Activated CD8-positive, alpha-beta memory T cell treated with anti-CD3 and anti-CD28 coated beads for 36 hours (primary cell): Measurements from ENCODE around the gene NLRX1. TPM values are rescaled to one million over a fixed set of nuclear protein-coding genes. Genes with fewer than 3 reads are reported as not detected.
"Not testable (repeated sequence)": the region's sequence is repeated elsewhere in the genome, so short reads cannot be mapped to it uniquely, and the experiment has no call there.

ENCODE experiments used
- CTCF ChIA-PET: fragments of 350-600 bp; sonication (Branson Sonifier 250); formaldehyde crosslinking; loops from one replicate; lab custom pipeline; 2021; ENCODE audit warnings: antibody characterized with exemption; lab: Charles Lee
- POLR2A ChIA-PET: fragments of 350-600 bp; sonication (Branson Sonifier 250); formaldehyde crosslinking; loops from one replicate; lab custom pipeline; 2021; ENCODE audit warnings: antibody characterized with exemption; lab: Charles Lee
- total RNA-seq, 2 experiments: library from RNA; stranded (reverse); gene quantifications; one replicate each; pipeline ENCODE4 v1.2.3, GENCODE V29; 2021

The NLRX1 gene
- total RNA-seq, 2 experiments from 2014 or later, result 18.2 TPM

DNA sequence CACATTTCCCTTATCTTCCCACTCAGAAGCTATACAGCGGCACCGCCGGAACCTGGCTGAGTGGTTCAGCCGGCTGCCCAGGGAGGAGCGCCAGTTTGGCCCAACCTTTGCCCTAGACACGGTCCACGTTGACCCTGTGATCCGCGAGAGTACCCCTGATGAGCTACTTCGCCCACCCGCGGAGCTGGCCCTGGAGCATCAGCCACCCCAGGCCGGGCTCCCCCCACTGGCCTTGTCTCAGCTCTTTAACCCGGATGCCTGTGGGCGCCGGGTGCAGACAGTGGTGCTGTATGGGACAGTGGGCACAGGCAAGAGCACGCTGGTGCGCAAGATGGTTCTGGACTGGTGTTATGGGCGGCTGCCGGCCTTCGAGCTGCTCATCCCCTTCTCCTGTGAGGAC, 4.9 kb downstream of the NLRX1 start:
- CTCF ChIA-PET, result no interaction called here
- POLR2A ChIA-PET, result no interaction called here

DNA sequence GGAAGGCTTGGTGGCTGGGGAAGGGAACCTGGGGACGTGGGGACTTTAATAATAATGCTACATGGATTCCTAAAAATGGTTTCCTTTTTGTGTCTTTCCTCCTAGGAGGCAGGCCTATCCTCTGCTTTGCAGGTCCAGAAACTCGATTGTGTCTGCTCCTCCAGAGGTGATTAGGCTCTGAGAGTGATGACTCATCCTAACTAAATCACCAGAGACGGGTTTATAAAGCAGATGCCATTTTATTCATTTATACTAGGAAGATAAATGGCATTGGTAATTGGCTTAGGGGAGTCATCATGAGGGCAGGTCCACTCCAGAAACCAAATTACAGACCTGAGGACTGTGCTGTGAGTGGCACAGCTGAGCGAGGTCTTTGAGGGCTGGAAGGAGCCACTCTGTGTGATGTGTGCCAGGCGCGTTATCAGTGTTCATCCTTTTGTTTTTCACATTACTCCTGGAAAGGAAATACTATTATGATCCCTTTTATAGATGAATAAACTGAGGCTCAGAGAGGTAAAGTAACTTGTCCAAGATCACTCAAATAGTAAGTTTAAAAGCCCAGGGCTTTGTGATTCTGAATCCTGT, 7.1 kb downstream of the NLRX1 start:
- ChIA-PET POLR2A (no interaction called here), CTCF (no interaction called here)

DNA sequence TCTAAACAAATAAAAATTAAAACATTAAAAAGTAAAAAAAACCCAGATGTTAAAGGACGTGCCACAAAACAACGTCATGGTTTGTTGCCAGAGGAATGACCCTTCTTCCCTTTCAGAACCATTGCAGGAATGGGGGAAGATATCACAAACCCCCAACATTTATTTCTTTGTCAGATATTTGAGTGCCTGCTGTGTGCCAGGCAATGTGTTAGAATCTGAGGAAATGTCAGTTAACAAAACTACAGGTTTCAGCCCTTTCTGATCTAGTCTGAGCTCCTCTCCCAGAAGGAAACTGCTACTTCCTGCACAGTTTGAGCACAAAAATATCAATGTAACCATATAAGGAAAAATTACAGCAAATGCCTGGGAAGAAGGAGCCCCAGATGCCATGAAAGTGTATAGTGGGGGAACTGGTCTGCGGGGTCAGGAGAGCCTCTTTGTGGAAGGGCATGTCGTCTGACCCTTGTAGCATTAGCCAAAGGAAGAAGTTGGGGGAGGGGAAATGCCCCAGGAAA, 9.7 kb downstream of the NLRX1 start:
- CTCF ChIA-PET, result interaction anchor here (0.6 to 2.6 kb wide), 4 partner anchors 10 to 675 kb away, joined by 3 to 10 read pairs (median 4); no protein-coding TSS in a partner anchor
- POLR2A ChIA-PET, result interaction anchor here (2.1 kb wide), 1 partner anchor 9 kb away, joined by 4 read pairs; the partner anchor contains the start of gene NLRX1

DNA sequence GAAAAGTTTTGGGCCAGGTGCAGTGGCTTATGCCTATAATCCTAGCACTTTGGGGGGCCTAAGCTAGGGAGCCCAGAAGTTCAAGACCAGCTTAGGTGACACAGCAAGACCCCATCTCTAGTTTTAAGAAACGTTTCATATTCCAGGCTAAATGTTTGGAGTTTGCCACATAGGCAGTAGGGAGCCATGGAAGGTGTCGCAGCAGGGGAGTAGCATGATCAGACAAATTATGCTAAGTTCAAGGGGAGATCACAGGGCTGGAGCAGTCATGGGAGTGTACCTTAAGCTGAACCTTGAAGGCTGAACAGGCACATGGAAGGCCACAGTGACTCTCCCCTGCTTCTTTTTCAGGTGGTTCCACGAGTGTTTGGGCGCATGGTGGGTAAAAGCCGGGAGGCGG, 10.8 kb downstream of the NLRX1 start:
- POLR2A ChIA-PET, result interaction anchor here (2.1 kb wide), 1 partner anchor 10 kb away, joined by 4 read pairs; the partner anchor contains the start of gene NLRX1
- CTCF ChIA-PET, result interaction anchor here (1.5 to 2.6 kb wide), 2 partner anchors 11 to 17 kb away, joined by 4 to 10 read pairs; partner anchors contain the start of gene NLRX1

DNA sequence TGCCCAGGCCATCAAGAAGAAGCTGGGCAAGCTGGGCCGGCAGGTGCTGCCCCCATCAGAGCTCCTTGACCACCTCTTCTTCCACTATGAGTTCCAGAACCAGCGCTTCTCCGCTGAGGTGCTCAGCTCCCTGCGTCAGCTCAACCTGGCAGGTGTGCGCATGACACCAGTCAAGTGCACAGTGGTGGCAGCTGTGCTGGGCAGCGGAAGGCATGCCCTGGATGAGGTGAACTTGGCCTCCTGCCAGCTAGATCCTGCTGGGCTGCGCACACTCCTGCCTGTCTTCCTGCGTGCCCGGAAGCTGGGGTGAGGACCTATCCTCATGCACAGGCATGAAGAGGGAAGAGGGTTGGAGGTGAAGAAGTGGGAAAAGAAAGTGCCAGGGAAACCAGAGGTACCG, 11.5 kb downstream of the NLRX1 start:
- ChIA-PET POLR2A (no interaction called here), CTCF (interaction anchor here (1.5 to 2.6 kb wide), 2 partner anchors 11 to 17 kb away, joined by 4 to 10 read pairs; partner anchors contain the start of gene NLRX1)

DNA sequence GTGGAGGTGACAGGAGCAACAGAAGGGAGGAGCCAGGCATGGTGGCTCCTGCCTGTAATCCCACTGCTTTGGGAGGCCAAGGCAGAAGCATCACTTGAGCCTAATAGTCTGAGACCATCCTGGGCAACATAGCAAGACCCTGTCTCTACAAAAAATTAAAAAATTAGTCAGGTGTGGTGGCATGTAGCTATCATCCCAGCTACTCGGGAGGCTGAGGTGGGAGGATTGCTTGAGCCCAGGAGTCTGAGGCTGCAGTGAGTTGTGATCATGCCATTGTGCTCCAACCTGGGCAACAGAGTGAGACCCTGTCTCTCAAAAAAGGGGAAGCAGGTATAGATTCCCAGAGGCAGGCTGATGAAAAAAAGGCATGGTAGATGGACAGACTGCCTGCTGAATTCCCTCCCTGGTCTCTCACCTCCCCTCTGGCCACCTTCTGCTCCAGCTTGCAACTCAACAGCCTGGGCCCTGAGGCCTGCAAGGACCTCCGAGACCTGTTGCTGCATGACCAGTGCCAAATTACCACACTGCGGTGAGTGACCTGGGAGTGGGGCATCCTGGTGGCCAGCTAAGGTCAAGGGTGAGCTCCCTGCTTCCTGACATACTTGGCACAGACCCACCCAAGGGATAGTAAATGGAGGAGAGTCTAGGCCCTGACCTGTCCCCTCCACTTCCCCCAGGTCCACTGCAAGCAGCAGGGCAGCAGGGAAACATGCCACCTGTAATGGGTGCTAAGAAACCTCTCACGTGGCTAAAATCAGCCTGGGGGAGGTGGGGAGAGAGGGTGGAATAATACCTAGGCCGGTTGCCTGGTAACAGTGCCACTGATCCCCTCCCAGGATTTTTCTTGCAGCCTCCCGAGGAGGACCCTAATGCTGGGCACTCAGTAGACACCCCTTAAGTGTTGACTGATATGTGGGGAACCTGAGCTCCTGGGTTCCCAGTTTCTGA, 12.5 kb downstream of the NLRX1 start:
- ChIA-PET POLR2A (no interaction called here), CTCF (interaction anchor here (1.5 to 3.4 kb wide), 2 partner anchors 12 to 15 kb away, joined by 4 to 16 read pairs; partner anchors contain the start of gene NLRX1)

DNA sequence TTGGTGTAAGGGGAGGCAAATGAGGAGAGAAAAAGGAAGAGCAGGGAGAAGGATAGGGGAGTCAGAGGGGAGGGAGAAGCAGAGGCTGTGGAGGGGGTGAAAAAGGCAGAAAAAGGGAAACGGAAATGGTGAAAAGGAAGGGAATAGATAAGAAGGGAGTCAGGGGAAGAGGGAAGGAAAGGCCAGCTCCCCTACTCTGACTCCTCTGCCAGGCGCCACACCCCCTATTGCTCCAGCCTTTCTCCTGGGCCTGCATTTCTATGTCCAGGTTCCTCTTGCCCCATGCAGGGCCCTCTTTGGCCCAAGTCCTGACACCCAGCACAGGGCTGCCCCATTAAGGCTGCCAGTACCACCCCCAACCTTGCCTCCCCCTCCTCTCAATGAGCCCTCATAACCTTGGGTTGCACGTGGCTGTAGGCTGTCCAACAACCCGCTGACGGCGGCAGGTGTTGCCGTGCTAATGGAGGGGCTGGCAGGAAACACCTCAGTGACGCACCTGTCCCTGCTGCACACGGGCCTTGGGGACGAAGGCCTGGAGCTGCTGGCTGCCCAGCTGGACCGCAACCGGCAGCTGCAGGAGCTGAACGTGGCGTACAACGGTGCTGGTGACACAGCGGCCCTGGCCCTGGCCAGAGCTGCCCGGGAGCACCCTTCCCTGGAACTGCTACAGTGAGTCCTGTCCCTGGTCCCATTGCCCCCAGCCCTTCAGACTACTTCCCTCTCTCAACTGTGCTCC, 13.3 kb downstream of the NLRX1 start:
- POLR2A ChIA-PET, result interaction anchor here (0.7 kb wide), 1 partner anchor 1275 kb away, joined by 4 read pairs; no protein-coding TSS in a partner anchor
- CTCF ChIA-PET, result interaction anchor here (3.4 kb wide), 1 partner anchor 15 kb away, joined by 16 read pairs; no protein-coding TSS in a partner anchor

DNA sequence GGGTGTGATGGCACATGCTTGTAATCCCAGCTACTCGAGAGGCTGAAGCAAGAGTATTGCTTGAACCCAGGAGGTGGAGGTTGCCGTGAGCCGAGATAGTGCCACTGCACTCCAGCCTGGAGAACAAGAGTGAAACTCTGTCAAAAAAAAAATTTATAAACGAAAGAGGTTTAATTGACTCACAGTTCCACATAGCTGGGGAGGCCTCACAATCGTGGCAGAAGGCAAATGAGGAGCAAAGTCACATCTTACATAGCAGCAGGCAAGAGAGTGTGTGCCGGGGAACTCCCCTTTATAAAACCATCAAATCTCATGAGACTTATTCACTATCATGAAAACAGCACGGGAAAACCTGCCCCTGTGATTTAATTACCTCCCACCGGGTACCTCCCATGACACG, 15.9 kb downstream of the NLRX1 start:
- POLR2A ChIA-PET, result not testable (repeated sequence)
- CTCF ChIA-PET, result interaction anchor here (0.7 to 1.6 kb wide), 2 partner anchors 12 to 15 kb away, joined by 3 to 4 read pairs; no protein-coding TSS in a partner anchor

DNA sequence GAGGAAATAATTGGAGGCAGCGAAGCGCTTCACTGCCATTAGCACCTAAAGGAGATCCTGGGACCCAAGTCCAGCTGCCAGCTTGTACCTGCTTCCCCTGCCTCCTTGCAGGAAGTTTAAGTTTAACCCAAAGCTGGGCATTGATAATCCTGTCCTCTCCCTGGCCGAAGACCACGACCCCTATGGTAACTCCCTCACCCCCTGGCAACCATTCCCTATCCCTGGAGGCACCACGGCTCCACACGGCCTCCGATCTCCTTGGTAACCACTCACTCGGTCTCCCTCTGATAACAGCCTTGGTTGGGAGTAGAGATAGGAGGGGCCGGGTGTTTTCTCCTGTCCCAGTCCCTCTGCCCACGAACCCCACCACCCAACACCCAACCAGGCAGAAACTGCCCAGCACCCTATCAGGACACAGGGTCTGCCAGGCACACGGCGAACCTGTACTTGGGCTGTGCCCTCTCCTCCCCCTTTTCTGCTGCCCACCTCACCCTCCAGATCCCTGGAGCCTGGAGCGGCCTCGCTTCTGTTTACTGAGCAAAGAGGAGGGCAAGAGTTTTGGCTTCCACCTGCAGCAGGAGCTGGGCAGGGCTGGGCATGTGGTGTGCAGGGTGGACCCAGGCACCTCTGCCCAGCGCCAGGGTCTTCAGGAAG, 17.6 kb downstream of the NLRX1 start:
- CTCF ChIA-PET, result no interaction called here
- POLR2A ChIA-PET, result no interaction called here

DNA sequence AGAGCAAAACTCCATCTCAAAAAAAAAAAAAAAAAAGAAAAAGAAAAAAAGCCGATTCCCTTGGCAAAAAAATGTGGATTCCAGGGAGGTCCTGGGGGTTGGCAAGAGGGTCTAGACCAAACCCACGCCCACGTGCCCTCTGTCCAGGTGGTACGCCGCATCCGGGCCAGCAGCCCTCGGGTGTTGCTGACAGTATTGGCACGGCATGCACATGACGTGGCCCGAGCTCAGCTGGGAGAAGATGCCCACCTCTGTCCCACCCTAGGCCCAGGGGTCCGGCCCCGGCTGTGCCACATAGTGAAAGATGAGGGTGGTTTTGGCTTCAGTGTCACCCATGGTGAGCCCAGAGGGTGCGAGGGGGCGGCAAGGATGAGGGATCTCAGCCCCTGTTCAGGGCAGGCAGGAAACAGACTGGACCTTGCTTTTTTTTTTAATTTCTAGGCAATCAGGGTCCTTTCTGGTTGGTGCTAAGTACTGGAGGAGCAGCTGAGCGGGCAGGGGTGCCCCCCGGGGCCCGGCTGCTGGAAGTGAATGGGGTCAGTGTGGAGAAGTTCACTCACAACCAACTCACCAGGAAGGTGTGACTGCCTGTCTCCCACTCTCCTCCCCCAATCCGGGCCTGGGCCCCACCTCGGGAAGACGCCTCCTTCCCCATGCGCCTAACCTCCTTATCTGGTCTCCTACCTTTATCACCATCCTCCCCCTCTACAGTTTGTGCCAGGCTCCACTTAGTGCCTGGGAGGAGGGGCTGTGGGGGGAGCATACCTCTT, 18.8 kb downstream of the NLRX1 start:
- POLR2A ChIA-PET, result no interaction called here
- CTCF ChIA-PET, result interaction anchor here (0.6 kb wide), 1 partner anchor 169 kb away, joined by 3 read pairs; no protein-coding TSS in a partner anchor

DNA sequence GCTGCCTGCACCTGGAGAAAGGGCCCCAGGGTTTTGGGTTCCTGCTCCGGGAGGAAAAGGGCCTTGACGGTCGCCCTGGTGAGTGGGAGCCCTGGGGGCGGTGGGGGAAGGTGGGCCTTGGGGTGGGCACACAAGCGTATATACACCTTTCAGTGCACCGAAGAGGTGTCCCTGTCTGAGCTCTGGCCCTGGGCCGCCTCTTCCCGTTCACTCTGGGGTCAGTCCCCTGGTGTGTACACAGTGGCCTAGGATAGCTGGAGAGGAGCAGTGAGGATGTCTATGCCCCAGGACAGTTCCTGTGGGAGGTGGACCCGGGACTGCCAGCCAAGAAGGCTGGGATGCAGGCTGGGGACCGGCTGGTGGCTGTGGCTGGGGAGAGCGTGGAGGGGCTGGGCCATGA, 19.5 kb downstream of the NLRX1 start:
- ChIA-PET POLR2A (no interaction called here), CTCF (interaction anchor here (0.6 kb wide), 1 partner anchor 10 kb away, joined by 3 read pairs; no protein-coding TSS in a partner anchor)

DNA sequence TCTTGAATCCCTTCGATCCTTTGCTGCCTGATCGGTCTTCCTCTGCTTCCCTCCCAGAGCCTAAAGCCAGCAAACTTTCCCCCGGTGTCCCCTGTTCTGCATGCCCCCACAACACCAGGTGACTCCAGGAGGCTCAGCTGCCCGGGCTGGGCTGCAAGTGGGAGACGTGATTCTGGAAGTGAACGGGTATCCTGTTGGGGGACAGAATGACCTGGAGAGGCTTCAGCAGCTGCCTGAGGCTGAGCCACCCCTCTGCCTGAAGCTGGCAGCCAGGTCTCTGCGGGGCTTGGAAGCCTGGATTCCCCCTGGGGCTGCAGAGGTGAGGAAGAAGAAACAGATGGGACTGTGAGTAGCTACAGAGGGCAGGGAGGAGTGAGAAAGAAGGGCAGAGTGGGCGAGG, 20.4 kb downstream of the NLRX1 start:
- CTCF ChIA-PET, result no interaction called here
- POLR2A ChIA-PET, result no interaction called here

DNA sequence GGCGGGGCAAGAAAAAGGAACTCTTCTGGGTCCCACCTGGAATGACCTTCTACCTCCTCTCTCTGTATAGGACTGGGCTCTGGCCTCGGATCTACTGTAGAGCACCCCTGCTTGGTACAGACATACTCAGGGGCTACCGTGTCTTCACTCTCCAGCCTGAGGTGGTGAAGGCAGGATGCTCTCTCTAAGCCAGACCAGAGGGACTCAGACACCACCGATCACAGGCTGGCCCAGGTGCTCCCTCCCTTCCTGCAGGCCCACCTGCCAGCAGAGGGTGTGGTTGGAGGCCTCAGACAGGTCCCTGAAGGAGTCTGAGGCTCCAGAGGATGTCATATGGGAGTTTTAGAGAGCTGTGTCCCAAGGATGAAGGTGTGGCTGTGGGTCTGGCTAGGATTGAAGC, 20.9 kb downstream of the NLRX1 start:
- ChIA-PET POLR2A (no interaction called here), CTCF (interaction anchor here (1.8 kb wide), 1 partner anchor 17 kb away, joined by 5 read pairs; the partner anchor contains the start of gene CBL)

DNA sequence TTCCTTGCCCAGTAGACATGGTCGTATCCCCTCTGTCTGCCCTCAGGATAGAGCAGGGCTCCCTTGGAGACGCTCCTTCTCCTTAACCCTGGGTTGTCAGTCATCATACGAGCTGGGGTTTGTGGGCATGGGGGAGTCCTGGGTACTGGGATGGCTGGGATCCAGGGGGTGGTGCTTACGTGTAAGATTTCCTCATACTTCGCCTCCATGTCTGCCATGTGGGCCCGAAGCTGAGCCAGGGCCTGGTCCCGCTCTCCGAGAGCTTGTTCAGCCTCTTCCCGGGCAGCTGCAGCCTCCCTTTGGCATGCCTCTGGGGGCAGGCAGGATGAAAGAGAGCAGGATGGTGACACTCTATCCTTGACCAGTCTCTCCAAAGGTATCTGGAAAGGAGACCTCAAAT, 22.0 kb downstream of the NLRX1 start:
- ChIA-PET CTCF (interaction anchor here (0.7 to 1.8 kb wide), 2 partner anchors 16 to 131 kb away, joined by 4 to 5 read pairs; partner anchors contain the start of gene CBL), POLR2A (interaction anchor here (0.7 kb wide), 1 partner anchor 22 kb away, joined by 3 read pairs; the partner anchor contains the start of gene NLRX1)

DNA sequence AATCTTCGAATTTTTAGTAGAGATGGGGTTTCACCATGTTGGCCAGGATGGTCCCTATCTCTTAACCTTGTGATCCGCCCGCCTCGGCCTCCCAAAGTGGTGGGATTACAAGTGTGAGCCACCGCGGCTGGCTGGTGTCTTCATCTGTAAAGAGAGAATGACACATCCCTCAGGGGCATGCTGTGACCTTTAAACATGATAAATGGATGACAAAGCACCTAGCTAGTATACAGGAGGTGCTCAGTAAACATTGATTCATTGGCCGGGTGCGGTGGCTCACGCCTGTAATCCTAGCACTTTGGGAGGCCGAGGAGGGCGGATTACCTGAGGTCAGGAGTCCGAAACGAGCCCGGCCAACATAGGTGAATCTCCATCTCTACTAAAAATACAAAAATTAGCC, 22.7 kb downstream of the NLRX1 start:
- POLR2A ChIA-PET, result interaction anchor here (0.7 kb wide), 1 partner anchor 44 kb away, joined by 4 read pairs; no protein-coding TSS in a partner anchor
- CTCF ChIA-PET, result not testable (repeated sequence)

DNA sequence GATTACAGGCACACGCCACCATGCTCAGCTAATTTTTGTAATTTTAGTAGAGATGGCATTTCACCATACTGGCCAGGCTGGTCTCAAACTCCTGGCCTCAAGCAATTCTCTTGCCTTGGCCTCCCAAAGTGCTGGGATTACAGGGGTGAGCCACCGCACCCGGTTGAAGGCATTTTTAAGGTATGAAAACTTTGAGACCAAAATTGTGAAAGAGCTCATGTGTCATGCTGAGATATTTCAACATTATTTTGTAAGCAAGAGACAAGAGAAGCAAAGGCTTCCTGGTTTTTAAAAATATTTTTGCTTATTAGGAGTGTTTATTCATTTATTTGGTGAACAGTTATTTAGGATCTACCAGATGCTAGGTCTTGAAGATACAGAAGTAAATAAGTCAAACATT, 23.6 kb downstream of the NLRX1 start:
- CTCF ChIA-PET, result no interaction called here
- POLR2A ChIA-PET, result no interaction called here

DNA sequence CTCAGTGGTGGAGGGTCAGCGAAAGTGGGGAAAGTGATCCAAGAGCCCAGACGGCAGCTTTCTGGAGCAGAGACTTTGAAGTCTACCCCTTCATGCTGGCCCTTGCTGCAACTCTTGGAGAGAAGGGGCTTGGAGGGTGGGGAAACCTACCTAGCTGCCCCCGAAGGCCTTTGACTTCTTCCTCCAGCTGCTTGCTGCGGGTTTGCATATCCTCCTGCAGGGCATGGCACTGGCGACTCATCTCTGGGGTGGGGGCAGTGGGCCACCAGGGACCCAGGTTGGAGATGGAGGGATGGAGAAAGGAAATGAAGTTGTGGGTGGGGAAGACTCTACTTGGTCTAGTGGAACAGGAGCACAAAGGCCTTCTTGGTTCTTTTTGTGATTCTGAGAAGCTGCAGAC, 24.5 kb downstream of the NLRX1 start:
- ChIA-PET CTCF (no interaction called here), POLR2A (interaction anchor here (0.6 kb wide), 1 partner anchor 108 kb away, joined by 6 read pairs; no protein-coding TSS in a partner anchor)
